ENCODE results near the gene EIF3D. TPM values are rescaled to one million over a fixed set of nuclear protein-coding genes. Genes with fewer than 3 reads are reported as not detected.

The EIF3D gene
- total RNA-seq, 1 experiment from 2014 or later: 237 TPM

DNA sequence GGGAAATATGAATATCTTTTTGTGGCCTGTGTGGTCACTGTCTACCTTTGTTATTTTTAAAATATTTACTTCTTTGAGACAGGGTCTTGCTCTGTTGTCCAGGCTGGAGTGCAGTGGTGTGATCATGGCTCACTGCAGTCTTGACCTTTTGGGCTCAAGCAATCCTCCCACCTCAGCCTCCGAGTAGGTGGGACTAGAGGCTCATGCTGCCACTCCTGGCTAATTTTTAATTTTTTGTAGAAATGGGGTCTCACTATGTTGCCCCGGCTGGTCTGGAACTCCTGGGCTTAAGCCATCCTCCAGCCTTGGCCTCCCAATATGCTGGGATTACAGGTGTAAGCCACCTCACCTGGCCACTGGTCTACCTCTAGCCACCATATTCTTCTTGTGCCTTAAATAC is 3.5 kb upstream of the EIF3D start:
- Mint-ChIP-seq H3K27me3 (ENCODE audit: low read depth) (peaks cover 10% of the 10 kb centered on the region), H3K36me3 (peaks cover 7% of the 10 kb centered on the region; the same call in 1 of the 2 replicates), H3K4me3 (no peak overlapping the region), H3K27ac (no peak overlapping the region), H3K4me1 (peaks cover 6% of the 10 kb centered on the region; the same call in 1 of the 2 replicates), H3K9me3 (peaks cover 21% of the 10 kb centered on the region)
- ChIA-PET CTCF (interaction anchor here (1.7 kb wide), 1 partner anchor 244 kb away, joined by 6 read pairs; the partner anchor contains the start of gene IFT27), POLR2A (no interaction called here)
- no peak for DNase-seq (ENCODE audit: low spot score)
- TF ChIP-seq, protein P1, sequence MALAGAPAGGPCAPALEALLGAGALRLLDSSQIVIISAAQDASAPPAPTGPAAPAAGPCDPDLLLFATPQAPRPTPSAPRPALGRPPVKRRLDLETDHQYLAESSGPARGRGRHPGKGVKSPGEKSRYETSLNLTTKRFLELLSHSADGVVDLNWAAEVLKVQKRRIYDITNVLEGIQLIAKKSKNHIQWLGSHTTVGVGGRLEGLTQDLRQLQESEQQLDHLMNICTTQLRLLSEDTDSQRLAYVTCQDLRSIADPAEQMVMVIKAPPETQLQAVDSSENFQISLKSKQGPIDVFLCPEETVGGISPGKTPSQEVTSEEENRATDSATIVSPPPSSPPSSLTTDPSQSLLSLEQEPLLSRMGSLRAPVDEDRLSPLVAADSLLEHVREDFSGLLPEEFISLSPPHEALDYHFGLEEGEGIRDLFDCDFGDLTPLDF (CRISPR knock-in tag; IDR thresholded peaks at IDR 0.05): no peak
- peak; percentile 67 for TF ChIP-seq ZNF121 (CRISPR knock-in tag; IDR thresholded peaks at IDR 0.05)
- peak; percentile 68; the same call in 1 of the 2 replicates for TF ChIP-seq GTF2I (CRISPR knock-in tag; conservative IDR thresholded peaks at IDR 0.05)
- ATAC-seq: no peak

DNA sequence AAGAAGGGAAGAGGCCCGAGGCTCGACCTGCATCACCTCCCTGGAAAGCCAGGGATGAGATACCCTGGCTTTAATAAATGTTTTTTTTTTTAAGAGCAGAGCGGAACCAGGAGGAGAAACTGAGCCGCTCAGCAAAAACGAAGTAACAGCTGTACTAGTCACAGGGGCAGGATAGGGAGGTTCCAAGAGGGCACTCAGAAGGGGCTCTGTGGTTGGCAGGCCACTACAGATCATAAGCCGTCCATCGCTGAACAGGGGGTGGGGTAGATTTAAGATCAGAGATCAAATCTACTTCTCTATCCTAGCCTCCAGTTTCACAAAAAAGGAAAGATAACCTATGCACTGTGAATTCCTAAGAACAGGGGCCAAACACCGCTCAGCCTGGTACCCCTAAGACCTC is 625 bp downstream of the EIF3D start:
- peaks cover 46% of the 10 kb centered on the region for H3K36me3 Mint-ChIP-seq
- peaks cover 7% of the 10 kb centered on the region for H3K9me3 Mint-ChIP-seq
- H3K27ac Mint-ChIP-seq: peak overlapping the region; percentile 99
- no peak for DNase-seq (ENCODE audit: low spot score)
- ATAC-seq: no peak
- peak overlapping the region; percentile 95 for H3K4me3 Mint-ChIP-seq
- ChIA-PET CTCF (interaction anchor here (0.8 to 1.4 kb wide), 4 partner anchors 172 to 246 kb away, joined by 3 read pairs; no protein-coding TSS in a partner anchor), POLR2A (interaction anchor here (0.6 kb wide), 1 partner anchor 196 kb away, joined by 4 read pairs; no protein-coding TSS in a partner anchor)
- H3K27me3 Mint-ChIP-seq (ENCODE audit: low read depth): peaks cover 9% of the 10 kb centered on the region
- TF ChIP-seq FOXP1 (CRISPR knock-in tag; IDR thresholded peaks at IDR 0.05; ENCODE audit: borderline replicate concordance): no peak
- no peak for TF ChIP-seq KAT7 (CRISPR knock-in tag; IDR thresholded peaks at IDR 0.05; ENCODE audit: borderline replicate concordance)
- TF ChIP-seq, protein P2, sequence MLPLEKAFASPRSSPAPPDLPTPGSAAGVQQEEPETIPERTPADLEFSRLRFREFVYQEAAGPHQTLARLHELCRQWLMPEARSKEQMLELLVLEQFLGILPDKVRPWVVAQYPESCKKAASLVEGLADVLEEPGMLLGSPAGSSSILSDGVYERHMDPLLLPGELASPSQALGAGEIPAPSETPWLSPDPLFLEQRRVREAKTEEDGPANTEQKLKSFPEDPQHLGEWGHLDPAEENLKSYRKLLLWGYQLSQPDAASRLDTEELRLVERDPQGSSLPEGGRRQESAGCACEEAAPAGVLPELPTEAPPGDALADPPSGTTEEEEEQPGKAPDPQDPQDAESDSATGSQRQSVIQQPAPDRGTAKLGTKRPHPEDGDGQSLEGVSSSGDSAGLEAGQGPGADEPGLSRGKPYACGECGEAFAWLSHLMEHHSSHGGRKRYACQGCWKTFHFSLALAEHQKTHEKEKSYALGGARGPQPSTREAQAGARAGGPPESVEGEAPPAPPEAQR (CRISPR knock-in tag; IDR thresholded peaks at IDR 0.05): no peak
- TF ChIP-seq, protein P3, sequence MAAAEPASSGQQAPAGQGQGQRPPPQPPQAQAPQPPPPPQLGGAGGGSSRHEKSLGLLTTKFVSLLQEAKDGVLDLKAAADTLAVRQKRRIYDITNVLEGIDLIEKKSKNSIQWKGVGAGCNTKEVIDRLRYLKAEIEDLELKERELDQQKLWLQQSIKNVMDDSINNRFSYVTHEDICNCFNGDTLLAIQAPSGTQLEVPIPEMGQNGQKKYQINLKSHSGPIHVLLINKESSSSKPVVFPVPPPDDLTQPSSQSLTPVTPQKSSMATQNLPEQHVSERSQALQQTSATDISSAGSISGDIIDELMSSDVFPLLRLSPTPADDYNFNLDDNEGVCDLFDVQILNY (CRISPR knock-in tag; IDR thresholded peaks at IDR 0.05): no peak
- TF ChIP-seq CREB1 (CRISPR knock-in tag; IDR thresholded peaks at IDR 0.05): no peak
- peaks cover 9% of the 10 kb centered on the region for H3K4me1 Mint-ChIP-seq

DNA sequence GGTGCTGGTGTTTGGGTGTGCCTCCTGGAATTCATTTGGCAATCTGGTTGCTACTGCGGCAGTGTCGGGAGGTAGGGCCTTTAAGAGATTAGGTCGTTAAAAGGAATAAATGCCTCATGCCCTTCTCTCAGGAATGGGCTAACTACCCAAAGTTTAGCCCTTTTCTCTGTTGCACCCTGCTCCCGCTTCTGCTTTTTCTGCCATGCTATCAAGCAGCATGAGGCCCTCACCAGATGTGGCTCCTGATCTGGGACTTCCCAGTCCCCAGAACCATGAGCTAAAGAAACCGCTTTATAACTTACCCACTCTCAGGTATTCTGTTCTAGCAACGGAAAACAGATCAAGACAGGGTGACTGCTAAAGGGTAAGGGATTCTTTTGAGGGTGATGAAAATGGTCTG is 6.3 kb downstream of the EIF3D start:
- H3K9me3 Mint-ChIP-seq: no peaks in the 10 kb centered on the region
- CTCF ChIA-PET: no interaction called here
- H3K4me3 Mint-ChIP-seq: no peak overlapping the region
- ATAC-seq: no peak
- H3K36me3 Mint-ChIP-seq: peaks cover 95% of the 10 kb centered on the region
- H3K4me1 Mint-ChIP-seq: peaks cover 3% of the 10 kb centered on the region
- no peaks in the 10 kb centered on the region for H3K27me3 Mint-ChIP-seq (ENCODE audit: low read depth)
- H3K27ac Mint-ChIP-seq: no peak overlapping the region
- DNase-seq (ENCODE audit: low spot score): no peak
- no peak for TF ChIP-seq NFE2L1 (CRISPR knock-in tag; IDR thresholded peaks at IDR 0.05)
- POLR2A ChIA-PET: no interaction called here

DNA sequence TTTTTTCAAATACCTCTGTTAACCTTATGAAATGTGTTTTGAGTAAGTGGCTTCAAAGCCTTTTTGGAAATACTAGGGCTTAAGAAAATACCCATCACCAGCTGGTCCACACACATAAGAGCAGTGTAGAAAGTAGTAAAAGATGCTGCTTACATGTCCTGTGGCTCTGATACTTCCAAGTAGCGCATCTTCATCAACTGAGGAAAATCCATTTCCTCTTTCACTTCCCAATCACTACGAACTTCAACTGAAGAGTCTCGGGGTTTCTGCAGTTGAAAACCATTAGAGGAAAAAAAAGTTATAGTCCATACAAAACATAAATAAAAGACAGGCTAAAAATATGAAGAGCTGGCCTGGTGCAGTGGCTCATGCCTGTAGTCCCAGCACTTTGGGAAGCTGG is 8.5 kb downstream of the EIF3D start:
- Mint-ChIP-seq H3K36me3 (peaks cover 99% of the 10 kb centered on the region), H3K27ac (no peak overlapping the region), H3K9me3 (no peaks in the 10 kb centered on the region), H3K27me3 (ENCODE audit: low read depth) (no peaks in the 10 kb centered on the region), H3K4me3 (no peak overlapping the region), H3K4me1 (no peaks in the 10 kb centered on the region)
- ATAC-seq: no peak
- ChIA-PET POLR2A (no interaction called here), CTCF (no interaction called here)
- no peak for DNase-seq (ENCODE audit: low spot score)
- TF ChIP-seq OVOL2 (CRISPR knock-in tag; IDR thresholded peaks at IDR 0.05; ENCODE audit: borderline replicate concordance) (no peak), ZNF219 (CRISPR knock-in tag; IDR thresholded peaks at IDR 0.05; ENCODE audit: borderline replicate concordance) (no peak), ATF1 (CRISPR knock-in tag; IDR thresholded peaks at IDR 0.05) (no peak), ZNF121 (CRISPR knock-in tag; IDR thresholded peaks at IDR 0.05) (no peak), GRHL2 (CRISPR knock-in tag; IDR thresholded peaks at IDR 0.05; ENCODE audit: insufficient replicate concordance, severe bottlenecking) (no peak), EMX1 (CRISPR knock-in tag; IDR thresholded peaks at IDR 0.05) (no peak), NFE2L1 (CRISPR knock-in tag; IDR thresholded peaks at IDR 0.05) (no peak), FOXK1 (CRISPR knock-in tag; IDR thresholded peaks at IDR 0.05) (no peak)
- TF ChIP-seq, protein P4, sequence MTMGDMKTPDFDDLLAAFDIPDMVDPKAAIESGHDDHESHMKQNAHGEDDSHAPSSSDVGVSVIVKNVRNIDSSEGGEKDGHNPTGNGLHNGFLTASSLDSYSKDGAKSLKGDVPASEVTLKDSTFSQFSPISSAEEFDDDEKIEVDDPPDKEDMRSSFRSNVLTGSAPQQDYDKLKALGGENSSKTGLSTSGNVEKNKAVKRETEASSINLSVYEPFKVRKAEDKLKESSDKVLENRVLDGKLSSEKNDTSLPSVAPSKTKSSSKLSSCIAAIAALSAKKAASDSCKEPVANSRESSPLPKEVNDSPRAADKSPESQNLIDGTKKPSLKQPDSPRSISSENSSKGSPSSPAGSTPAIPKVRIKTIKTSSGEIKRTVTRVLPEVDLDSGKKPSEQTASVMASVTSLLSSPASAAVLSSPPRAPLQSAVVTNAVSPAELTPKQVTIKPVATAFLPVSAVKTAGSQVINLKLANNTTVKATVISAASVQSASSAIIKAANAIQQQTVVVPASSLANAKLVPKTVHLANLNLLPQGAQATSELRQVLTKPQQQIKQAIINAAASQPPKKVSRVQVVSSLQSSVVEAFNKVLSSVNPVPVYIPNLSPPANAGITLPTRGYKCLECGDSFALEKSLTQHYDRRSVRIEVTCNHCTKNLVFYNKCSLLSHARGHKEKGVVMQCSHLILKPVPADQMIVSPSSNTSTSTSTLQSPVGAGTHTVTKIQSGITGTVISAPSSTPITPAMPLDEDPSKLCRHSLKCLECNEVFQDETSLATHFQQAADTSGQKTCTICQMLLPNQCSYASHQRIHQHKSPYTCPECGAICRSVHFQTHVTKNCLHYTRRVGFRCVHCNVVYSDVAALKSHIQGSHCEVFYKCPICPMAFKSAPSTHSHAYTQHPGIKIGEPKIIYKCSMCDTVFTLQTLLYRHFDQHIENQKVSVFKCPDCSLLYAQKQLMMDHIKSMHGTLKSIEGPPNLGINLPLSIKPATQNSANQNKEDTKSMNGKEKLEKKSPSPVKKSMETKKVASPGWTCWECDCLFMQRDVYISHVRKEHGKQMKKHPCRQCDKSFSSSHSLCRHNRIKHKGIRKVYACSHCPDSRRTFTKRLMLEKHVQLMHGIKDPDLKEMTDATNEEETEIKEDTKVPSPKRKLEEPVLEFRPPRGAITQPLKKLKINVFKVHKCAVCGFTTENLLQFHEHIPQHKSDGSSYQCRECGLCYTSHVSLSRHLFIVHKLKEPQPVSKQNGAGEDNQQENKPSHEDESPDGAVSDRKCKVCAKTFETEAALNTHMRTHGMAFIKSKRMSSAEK (CRISPR knock-in tag; IDR thresholded peaks at IDR 0.05; ENCODE audit: borderline replicate concordance): no peak
- TF ChIP-seq, protein P5, sequence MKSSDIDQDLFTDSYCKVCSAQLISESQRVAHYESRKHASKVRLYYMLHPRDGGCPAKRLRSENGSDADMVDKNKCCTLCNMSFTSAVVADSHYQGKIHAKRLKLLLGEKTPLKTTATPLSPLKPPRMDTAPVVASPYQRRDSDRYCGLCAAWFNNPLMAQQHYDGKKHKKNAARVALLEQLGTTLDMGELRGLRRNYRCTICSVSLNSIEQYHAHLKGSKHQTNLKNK (CRISPR knock-in tag; IDR thresholded peaks at IDR 0.05): no peak
- TF ChIP-seq, protein P6, sequence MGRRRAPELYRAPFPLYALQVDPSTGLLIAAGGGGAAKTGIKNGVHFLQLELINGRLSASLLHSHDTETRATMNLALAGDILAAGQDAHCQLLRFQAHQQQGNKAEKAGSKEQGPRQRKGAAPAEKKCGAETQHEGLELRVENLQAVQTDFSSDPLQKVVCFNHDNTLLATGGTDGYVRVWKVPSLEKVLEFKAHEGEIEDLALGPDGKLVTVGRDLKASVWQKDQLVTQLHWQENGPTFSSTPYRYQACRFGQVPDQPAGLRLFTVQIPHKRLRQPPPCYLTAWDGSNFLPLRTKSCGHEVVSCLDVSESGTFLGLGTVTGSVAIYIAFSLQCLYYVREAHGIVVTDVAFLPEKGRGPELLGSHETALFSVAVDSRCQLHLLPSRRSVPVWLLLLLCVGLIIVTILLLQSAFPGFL (CRISPR knock-in tag; IDR thresholded peaks at IDR 0.05; ENCODE audit: borderline replicate concordance): no peak

Data from WTC11 (cell line).